ENCODE data around the gene TRIP6.
A peak's percentile ranks its signal among the peaks of the same experiment; 100 is the strongest.

Gene TRIP6

DNA sequence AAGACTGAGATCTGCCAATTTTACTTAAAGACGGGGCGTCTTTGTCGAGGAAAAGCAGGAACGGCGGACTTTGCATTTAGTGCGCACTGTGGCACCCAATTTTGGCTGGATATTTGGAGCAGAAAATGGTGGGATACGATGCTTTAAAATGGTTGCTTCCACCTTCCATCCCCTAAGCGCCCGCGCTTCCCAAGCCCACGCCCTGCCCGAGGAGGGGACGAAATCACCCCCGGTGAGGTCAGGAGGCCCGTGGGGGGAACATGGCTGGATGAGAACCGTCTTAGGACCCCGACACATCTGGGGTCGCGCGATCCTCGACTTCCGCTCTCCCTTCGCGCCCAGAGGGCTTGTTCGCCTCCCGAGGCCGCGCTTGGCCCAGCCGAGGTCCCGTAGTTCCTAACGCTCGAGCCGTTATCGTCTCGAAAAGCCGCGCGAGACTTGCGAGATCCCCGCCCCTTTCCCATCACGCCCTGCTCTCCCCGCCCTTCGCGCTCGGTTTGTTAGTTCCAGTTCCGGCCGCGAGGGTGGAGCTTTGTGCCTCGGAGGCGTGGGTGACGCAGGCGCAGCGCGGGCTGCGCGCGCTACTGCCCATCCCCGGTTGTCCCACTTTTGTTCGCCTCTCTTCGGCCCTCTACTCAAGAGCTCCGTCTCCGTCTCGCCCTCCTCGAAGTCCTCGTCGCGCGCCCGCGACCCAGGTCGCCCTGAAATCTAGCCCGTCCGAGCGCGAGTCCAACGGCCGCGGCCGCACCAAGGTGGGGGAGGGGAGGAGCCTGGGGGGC is 7.6 kb downstream of the TRIP6 start, which contains the start of gene SRRT:
Gene SRRT, plus strand, starts transcription at position 527 of the 779 bp plus-strand sequence. CDS start 488 bp downstream, outside the sequence.
- peak; percentile 99 for DNase-seq

DNA sequence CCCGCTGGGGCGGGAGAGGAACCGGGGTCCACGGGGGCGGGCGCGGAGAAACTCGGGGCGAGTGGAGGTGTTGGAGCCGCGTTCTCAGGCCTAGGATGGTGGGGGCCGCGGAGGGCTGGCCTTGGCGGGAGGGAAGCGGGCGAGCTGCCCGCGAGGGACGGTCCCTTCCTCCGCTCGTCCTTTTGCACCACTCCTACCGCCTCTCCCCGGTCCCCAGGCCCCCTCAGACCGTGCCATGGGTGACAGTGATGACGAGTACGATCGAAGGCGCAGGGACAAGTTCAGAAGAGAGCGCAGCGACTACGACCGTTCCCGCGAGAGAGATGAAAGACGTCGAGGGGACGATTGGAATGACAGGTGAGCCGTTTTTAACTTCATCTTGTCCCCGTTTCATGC is 8.2 kb downstream of the TRIP6 start:
- no peak for DNase-seq

DNA sequence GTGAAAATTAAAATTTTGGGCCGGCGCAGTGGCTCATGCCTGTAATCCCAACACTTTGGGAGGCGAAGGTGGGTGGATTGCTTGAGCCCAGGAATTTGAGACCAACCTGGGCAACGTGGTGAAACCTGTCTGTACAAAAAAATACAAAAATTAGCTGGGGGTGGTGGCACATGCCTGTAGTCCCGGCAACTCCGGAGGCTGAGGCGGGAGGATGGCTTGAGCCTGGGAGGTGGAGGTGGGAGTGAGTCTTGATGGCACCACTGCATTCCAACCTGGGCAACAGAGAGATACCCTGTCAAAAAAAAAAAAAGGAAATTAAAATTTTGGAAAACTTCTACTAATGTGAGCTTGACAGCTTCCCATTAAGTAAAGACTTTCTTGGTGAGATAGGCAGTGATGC is 10.8 kb downstream of the TRIP6 start:
- DNase-seq: no peak

DNA sequence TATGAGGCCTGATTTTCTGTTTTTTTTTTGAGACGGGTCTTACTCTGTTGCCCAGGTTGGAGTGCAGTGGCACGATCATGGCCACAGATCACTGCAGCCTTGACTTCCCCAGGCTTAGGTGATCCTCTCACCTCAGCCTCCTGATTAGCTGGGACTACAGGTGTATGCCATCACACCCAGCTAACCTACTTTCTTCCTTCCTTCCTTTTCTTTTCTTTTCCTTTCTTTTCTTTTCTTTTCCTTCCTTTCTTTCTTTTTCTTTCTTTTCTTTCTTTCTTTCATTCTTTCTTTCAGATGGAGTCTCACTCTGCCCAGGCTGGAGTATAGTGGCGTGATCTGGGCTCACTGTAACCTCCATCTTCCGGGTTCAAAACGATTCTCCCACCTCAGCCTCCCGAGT is 11.5 kb downstream of the TRIP6 start:
- DNase-seq: no peak

DNA sequence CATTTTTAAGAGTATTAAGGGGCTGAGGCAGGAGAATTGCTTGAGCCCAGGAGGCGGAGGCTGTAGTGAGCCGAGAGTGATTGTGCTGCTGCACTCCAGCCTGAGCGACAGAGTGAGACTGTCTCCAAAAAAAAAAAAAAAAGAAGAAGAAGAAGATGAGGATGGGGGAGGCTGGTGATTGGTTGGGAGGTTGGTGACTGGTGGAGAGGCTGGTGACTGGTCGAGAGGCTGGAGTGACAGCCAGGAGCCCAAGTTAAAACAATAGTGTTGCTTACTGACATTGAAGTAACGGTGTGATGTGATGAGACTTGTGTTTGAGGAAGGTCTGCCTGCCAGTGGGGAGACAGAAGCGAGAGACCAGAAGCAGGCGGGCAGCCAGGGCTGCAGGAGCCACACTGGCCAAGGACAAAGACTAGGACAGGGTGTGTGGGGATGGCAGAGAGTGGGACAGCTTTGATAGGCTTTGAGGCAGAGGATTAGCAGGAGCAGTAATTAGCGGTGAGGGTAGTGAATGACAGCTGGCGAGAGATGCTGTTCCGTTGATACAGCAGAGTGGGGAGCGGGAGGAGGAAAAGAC is 12.6 kb downstream of the TRIP6 start:
- DNase-seq: no peak

DNA sequence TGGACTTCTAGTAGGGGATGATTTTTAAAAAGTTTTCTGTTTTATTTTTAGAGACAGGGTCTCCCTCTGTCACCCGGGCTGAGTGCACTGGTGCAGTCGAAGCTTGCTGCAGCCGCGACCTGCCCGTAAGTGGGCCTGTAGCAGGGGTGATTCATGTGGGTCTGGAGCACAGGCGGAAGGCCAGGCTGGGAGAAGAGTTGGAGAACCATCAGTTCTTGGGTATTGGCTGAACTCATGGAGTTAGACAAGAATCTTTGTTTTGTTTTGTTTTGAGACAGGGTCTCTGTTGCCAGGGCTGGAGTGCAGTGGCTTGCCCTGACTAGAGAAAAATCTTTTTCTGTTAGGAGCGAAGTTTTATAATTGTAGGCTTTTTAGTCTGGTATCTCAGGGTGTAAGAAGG is 13.5 kb downstream of the TRIP6 start:
- DNase-seq: no peak

DNA sequence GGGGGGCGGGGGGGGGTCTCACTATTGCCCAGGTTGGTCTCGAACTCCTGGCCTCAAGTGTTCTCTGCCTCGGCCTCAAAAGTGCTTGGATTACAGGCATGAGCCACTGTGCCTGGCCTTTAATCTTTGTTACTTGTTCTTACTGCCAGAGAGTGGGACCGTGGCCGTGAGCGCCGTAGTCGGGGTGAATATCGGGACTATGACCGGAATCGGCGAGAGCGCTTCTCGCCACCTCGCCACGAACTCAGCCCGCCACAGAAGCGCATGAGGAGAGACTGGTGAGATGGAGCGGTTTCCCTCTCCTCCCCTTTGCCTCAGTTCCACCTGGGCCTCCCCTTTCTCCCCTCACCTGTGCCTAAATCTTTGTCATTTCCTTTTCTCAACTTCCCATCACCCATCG is 13.9 kb downstream of the TRIP6 start:
- DNase-seq: no peak

DNA sequence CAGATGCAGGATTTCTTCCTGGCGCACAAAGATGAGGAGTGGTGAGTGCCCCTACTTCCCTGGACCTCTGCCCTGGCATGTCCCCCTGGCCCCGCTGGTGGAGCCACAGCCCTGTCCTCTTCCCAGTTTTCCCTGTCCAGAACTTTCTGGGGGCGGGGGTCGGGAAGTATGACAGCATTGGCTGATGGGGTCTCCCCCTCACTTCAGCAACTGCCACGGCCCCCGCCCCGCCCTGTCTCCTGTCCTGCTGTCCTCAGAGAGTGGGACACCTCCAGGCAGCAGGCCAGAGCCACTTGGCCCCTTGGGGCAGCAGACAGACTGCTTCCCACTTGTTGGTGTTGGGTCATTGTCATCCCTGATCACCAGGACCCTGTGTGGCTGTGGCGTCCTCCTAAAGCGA is 15.0 kb downstream of the TRIP6 start:
- no peak for DNase-seq

DNA sequence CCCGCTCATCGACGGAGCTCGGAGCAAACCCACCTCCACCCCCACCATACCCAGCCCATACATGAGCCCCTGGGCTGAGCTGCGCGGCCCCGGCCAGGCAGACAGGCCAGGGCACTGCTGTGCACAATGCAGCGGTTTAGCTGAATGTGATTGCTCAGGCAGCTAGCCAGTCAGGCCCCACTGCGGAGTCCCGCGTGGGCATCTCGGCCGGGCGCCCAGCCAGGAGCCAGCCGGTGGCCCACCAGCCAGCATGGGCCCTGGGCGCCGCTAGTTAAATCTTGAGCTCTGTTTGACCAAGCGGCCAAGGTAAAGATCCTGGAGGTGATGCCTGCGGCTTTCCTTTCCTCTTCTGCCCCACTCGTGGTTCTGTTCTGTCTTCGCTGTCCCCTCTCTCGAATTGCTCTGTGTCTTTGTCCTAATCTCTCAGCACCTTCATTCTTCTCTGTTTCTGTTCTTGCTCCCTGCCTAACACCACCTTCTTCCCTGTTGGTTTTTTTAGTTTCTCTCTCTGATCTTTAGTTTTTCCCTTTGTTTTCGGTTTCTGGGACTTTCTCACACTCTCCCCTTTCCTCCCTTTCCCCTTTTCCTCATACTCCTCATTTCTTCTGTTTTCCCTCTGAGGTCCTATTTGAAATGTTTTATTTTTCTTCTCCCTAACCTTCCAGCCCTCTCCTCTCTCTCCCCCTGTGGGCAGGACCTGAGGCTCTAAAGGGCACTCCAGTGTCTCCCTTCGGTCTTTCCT is 15.8 kb downstream of the TRIP6 start:
- DNase-seq: no peak

DNA sequence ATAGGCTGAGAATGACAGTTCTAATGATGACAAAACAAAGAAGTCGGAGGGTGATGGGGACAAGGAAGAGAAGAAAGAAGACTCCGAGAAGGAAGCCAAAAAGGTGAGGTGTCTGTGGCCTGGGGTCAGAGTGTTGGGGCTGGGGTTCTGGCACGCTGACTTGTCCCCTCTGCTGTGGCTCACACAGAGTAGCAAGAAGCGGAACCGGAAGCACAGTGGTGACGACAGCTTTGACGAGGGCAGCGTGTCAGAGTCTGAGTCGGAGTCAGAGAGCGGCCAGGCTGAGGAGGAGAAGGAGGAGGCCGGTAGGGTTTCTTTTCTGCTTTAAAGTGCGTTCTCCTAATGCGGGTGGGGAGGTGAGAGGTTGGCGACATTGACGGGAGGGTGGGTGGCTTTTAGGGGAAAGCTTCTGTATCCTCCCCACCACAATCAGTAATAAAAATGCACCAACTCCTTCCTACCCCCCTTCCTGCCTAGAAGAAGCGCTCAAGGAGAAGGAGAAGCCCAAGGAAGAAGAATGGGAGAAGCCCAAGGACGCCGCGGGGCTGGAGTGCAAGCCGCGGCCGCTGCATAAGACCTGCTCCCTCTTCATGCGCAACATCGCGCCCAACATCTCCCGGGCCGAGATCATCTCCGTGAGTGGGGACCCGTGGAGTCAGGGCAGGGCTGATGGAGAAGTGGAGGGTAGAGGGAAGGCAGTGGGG is 17.7 kb downstream of the TRIP6 start:
- no peak for DNase-seq

DNA sequence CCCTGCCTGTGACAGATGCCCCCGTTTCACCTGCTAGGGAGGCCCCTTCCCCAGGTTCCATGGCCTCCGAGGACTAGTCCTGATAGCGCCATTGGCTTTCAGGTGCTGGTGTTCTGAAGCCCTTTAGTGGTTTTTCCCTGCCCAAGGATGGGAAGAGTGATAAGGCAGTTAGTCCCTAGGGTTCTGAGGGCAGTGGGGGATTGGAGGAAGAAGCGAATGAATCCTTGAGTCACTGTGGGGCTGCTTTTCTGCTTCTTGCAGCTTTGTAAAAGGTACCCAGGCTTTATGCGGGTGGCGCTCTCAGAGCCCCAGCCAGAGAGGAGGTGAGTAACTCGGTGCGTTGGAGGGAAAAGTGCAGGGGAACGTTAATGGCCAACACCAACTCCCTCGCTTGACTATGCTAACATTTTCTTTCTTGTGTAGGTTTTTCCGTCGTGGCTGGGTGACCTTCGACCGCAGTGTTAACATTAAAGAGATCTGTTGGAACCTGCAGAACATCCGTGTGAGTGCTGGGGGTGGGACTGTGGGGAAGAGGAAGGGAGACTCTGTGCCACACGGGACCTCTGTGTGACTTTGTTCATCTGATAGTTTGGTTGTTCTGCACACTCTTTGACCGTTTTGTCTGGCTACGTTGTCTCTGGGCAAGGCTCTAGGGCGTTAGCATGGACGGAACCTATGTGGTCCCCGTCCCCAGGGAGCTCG is 18.4 kb downstream of the TRIP6 start:
- no peak for DNase-seq

DNA sequence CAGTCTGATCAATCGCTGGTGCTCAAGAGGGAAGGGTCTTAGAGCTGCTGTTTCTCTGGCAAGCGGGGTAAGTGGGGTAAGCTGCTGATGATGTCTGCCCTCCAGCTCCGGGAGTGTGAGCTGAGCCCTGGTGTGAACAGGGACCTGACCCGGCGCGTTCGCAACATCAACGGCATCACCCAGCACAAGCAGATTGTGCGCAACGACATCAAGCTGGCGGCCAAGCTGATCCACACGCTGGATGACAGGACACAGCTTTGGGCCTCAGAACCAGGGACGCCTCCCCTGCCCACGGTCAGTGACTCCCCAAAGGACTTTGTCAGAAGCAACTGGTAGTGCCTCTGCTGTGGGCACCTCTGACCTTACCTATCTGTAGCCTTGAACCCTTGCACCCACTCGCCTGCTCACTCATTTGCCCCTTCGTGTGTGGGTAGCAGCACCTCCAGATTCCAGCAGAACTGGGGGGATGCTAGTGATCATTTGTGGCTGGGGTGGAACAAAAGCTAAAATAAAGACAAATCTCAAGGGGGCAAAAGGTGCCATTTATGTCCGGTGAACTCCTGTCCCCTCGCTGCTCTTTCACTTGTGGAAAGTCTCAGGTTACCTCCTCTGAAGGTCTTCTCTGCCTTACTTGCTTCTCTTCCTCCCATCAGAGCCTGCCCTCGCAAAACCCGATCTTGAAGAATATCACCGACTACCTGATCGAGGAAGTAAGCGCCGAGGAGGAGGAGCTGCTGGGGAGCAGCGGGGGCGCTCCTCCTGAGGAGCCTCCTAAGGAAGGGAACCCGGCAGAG is 19.2 kb downstream of the TRIP6 start:
- no peak for DNase-seq

DNA sequence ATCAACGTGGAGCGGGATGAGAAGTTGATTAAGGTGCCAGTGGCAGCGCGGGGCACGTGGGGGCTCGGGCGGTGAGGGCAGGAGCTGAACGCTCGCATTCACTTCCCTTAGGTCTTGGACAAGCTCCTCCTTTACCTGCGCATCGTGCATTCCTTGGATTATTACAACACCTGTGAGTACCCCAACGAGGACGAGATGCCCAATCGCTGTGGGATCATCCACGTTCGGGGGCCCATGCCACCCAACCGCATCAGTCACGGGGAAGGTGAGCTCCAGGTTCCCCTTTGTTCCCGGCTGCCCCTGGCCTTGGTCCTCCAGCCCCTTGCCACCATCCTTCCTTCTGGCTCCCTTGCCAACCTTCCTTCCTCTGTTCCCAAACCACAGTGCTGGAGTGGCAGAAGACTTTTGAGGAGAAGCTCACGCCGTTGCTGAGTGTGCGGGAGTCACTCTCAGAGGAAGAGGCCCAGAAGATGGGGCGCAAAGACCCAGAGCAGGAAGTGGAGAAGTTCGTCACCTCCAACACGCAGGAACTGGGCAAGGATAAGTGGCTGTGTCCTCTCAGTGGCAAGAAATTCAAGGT is 19.8 kb downstream of the TRIP6 start:
- DNase-seq: no peak

DNA sequence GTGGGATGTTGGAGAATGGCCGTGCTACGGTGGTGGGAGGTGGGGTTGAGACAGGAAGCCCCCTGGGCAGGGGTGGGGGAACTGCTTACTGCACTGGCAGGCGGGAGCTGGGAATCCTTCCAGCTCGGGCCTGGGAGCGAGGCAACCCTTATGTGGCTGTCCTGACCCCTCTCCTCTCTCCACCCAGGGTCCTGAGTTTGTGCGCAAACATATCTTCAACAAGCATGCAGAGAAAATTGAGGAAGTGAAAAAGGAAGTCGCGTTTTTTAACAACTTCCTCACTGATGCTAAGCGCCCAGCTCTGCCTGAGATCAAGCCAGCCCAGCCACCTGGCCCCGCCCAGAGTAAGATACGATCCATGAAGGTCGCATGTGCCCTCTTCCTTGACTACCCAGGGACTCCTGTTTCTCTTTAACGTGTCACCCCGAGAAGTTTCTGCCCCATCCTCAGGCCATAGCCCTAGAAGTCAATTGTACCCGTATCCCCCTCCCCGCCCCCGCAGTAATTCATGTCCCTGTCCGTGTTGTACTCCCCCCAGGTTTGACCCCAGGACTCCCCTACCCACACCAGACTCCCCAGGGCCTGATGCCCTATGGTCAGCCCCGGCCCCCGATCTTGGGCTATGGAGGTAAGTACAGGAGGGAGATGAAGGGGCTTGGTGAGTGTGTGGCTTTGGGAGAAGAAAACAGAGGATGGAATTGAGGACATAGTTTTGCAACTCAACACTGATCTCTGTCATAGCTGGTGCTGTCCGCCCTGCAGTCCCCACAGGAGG is 20.5 kb downstream of the TRIP6 start:
- no peak for DNase-seq

DNA sequence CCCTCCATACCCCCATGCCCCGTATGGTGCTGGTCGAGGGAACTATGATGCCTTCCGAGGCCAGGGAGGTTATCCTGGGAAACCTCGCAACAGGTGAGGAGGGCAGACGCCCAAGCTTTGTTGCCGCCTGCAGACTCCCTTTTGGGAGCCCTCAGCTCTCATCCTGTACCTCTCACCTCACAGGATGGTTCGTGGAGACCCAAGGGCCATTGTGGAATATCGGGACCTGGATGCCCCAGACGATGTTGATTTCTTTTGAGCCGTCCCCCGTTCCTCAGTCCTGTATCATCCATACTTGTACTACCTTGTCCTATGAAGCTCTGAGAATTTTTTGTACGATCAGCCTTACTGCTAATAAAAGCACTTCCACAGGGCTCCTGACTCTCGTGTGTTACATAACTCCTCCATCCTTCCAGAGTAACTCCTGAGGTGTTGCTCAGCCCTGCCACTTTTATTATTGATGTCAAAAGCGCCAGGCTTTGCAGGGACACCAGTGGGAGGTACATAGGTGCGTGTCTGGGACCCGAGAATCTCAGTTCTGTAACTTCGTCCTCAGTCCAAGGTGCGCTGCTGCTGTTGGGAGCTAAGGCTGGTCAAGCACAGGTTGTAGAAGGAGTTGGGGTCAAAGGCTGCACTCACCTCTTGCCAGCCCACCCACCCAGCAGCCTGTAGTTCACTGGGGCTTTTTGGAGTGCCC is 21.3 kb downstream of the TRIP6 start:
- DNase-seq: no peak

DNA sequence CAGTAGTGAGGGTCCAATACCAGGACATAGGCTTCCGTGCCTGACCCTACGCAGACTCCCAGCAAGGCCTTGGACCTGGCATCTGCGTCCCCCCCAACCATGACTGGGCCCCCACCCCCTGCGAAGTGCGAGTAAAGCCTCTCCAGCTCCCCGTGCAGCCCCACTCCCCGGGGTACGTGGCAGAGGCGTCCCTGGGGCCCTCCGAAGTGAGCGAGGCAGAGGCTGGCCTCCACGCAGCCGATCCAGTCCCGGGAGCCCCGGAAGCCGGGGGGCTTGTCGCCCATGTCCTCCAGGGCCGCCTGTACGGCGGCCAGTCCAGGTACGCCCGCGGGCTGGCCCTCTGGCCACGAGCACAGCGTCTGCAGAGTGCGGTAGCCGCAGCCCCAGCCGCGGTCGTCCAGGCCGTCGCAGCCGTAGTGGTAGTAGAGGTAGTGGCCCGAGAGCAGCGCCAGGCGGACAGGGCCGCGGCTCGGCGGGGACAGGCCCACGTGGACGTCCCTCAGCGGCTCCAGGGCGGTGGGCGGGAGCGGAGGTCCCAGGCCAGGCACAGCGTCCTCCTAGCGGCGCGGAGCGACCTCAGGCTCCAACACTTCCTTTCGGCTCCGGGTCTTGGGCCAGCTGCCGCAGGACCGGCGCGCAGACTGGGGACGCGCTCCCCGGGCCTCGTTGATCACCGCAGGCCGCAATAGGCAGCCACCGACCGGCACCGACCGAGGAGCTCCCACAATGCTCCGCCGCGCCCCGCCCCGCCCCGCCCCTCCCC is 22.0 kb downstream of the TRIP6 start, which contains the start of gene UFSP1:
Gene UFSP1, minus strand, starts transcription at position 728 of the 763 bp plus-strand sequence. Its CDS starts 444 bp downstream, at position 284.
- no peak for DNase-seq

DNA sequence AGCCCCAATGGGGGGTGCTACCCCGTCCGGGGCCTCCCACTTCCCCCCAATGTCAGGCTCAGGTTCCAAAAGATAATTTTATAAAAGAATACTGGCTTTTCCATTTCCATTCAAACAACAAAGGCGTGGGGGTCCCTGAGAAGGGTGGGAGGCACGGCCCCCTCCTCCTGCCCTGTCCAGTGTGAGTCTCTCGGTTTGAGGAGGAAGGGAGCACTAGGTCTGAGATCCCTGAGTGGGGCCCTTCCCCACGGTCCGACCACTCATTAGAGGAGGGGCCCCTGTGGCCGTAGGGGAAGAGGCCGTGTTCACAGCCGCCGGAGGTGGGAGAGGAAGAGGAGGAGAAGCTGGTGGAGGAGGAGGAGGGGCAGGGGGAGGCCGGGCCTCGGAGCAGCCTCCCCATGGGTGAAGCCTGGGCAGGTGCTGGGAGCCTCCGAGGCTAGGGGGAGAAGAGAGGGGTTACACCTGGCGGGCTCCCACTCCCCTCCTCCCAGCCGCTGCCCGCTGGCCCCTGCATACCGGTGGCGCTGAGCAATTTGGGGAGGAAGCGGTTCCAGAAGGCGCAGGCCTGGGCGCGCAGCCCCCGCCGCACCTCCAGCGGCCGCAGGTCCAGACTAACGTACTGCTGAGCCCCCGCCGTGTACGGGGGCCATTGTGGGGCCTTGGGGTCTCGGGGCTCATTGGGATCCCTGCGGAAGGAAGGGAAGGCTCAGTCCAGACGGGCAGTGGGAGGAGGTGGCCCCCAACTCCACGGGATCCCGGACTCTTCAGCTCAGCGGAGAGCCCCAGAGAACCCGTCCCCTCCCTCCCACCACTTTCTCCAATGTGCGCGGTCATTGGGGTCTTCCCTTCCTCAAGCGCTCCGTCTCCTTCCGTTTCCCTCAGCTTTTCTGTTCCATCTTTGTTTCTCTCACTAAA is 23.7 kb downstream of the TRIP6 start:
- DNase-seq: no peak
